GM21717 (cell line): Measurements from ENCODE around the gene CCDC14.
"Not testable (repeated sequence)": the region's sequence is repeated elsewhere in the genome, so short reads cannot be mapped to it uniquely, and the experiment has no call there.

Experiments used
- ATAC-seq: cut with Tn5 transposase; IDR thresholded peaks from one replicate; pipeline ENCODE4 v1.9.1; 2021; ENCODE audit warnings: mild to moderate bottlenecking, moderate library complexity; ENCODE audit not compliant: unreplicated experiment

The CCDC14 gene

DNA sequence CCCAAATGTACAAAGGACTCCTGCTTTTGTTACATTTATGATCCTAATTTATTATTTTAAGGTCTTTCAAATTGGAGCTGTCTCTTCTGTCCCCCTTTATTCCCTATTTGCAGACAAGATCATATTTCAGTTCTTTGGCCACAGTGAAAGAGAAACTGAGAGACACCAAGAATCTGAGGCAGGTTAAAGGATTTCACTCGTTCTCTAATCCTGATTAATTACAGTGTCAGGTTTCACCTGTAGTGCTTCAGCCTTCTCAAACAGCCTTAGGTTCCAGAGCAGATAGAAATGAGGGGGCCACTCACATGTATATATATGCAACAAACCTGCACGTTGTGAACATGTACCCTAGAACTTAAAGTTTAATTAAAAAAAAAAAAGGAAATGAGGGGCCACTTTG, 6.2 kb upstream of the CCDC14 start:
- ATAC-seq, result not testable (repeated sequence)

DNA sequence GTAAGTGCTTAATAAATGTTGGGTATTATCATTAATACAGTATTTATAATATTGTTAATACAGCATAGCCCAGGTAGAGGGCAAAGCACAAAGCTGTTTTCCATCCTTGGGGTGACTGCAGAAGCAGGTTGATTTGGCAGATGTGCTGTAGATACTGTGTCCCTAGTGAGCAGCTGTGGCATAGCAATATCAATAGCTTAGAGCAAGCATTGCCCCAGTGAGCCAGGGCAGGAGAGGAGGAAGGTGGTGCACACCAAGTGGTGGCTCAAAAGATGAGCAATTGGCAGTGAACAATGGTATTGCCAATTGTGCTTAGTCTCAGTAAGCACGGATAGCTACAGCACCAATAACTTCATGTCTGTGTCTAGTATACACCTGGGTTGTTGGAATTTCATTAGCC, 5.8 kb upstream of the CCDC14 start:
- ATAC-seq, result not testable (repeated sequence)

DNA sequence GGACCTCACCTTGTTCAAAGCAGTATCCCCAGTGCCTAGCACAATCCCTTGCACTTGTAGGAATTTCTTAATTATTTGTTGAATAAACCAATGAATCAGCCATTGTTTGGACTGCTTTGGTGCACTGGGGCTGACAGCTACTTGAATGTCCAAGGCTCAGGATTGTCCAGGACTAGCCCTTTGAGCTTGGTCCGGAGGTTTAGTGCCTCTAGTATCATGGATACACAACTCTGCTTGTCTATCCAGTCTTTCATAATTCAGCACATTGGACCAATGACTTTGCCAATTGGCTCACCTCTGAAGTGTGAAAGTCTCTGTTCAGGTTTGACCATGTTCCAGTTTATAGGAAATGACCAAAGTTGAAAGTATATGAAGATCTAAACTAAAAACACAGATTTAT, 3.8 kb upstream of the CCDC14 start:
- ATAC-seq, result not testable (repeated sequence)

DNA sequence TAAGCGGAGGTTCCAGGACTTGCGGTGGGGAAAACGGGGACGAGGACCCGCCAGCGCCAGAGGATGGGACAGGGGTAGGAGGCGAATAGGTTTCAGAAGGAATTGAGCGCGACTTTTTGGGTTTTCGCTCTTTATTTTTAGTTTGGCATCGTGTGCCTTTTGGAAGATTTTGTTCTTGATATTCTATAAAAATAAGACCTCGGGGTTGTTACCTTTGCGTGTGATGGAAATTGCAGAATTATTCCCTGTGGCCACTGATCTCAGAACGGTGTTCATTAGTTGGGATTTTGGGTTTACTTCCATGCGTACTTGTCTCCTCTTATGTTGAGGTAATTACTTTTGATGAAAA, 453 bp upstream of the CCDC14 start:
- ATAC-seq, result no peak

DNA sequence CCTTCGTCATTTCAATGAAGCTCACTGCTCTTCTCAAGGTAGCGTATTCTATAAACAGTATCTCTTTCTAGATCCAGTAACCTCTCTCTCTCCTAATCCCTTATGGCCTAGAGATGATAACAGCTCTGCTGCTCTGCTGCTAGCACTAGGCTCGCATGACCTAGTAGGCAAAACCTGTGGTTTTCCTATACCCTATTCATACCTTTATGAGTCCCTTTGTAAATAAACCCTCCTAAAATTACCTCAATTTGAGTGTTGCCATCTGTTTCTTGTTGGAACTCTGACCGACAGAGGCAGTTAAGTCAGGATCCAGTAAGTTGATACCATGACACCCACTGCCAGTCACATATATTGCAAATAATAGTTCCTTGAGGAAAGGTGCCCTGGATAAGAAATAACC, 7.3 kb downstream of the CCDC14 start:
- no peak for ATAC-seq

DNA sequence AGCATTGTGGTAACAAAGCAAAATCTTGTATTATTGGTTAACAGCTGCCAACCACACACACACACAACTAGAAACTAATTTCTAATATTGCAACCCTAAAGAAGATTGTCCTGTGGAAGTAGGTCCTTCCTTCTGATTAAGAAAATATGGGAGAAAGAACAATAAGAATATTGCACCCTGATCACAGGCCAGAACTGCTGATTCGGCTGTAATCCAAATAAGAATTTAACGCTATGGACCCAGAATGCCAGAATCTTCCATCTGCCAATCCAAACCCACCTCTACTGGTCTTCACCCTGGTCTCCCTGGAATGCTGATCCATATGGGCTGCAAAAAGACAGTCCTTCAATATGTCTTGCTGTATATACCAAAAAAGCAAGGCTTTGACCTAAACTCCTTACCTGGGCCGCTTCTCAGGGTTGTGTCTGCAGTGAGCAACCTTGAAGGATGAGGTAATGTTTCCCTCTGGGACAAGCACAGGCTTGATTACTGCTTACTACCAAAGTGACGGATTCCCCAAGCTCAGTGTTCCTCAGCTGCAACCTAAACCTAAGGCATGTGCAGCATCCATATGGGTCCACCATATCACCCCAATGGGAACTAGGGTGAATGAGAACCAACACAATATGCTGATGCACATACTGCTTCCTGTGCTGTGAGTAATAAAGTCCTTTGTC, 8.0 kb downstream of the CCDC14 start:
- no peak for ATAC-seq

DNA sequence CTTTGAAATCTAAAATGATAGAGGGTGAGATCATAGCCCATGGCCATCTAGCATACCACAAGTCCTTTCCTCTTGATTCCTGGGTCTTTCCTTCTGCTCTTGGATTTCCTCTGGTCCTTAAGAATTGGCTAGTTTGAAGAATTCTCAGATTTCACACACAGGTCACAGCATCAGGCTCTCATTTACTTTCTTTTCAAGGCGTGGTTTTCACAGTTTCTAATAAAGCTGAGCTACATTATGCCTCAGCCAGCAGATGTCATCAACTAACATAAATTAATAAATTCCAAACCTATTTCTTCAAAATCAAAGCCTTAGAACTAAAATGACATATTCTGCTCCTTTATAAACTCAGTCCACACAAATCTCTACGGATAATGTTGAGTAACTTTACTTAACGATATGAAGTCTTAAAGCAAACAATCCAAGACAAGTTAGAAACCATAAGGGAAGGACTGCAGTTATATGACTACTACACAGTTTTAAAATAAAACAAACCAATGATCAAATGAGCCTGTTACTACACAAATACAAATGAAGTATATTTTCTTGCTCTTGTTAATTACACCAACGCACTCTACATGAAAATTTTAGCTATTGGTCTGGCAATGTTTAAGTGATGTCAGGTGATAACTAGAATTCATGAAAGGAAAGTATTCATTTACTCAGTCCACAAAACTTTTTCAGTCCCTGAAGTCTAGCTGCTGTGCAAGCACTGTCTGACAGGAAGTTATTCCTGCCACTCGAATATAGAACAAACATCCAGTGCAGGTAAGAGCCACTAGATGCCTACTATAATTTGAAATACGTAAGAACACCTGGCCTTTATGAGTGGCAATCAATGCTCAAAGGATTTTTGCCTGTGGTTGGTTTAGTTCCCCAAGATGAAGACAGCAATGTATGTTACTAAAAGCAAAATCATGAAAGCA, 9.2 kb downstream of the CCDC14 start:
- ATAC-seq, result no peak

DNA sequence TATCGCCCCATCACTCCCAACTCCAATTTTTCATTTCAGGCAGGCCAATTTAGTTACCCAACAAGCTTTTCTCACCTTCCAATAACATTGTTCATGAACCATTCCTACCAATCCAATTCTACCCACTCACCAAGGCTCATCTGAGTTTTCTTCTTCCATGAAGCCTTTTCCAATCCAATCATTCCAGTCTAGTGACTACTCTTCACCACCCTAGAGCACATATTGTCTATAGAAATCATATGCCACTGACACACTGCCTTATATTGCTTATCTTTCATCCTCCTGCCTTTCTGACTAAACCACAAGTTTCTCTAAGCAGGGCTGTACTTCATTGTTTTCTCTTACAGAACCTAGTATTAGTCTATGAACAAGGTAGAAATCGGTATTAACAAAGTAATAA, 11.4 kb downstream of the CCDC14 start:
- no peak for ATAC-seq

DNA sequence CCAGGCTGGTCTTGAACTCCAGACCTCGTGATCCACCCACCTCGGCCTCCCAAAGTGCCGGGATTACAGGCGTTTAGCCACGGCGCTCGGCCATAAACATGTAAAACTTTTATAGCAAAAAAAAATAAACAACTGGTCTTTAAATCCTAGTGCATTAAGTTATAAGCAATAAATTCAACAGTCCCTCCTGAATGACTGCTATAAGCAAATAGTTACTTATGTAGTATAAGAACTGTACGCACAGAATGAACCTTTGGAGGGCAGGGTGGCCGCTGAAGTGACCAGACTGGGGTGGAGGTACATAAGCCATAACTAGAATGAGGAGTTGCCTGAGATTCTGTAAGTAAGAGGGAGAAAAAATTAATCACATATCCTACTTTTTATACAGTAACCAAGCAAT, 12.6 kb downstream of the CCDC14 start:
- ATAC-seq, result no peak

DNA sequence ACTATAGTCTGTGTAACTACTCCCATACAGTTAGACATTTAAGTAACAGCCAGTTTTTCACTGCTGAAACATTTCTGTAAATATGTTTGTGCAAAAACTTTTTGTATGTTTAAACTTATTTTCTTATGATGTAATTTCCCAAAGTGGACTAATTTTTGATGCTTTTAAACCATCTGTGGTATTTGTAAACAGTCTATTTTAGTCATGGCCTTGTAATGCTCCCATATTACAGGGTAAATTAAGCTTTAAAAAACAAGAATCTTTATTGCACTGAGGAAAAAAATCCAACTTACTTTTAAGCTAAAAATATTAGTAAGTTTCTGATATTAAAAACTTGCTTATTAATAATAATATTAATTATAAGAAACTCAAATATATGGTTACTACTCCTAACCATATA, 13.5 kb downstream of the CCDC14 start:
- no peak for ATAC-seq

DNA sequence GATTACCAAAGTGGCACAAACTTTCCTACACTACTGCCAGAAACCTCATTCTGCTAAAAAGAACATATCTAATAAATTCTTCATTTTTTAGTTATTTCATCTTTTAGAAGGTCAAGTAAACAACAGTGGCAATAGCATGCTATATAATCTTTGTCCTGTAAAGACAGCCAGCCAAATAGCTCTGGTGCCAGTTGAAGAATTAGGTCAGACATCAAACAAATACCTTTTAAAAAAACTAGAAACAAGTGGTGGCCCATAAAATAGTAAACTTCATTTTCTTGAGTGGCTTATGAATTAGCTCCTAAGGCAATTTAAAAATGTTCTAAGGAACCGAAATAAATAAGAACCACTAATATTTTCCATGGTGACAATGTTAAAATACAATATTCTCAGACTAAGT, 19.5 kb downstream of the CCDC14 start:
- no peak for ATAC-seq

DNA sequence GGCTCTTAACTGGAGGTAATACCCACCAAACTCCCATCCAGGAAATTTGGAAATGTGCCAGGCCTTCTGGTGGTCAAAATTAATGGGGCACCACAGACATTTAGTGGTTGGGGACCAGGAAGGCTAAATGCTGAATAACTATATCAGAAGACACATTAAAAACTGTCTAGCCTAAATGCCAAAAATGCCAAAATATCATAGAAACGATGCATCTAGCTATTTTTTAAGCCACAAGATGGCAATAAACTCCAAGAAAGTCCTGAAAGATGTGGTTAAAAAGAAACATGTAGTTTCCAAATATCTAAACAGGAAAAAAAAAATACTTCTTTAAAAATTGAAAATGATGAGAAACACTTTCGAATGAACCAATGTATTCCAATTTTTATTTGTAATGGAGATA, 19.9 kb downstream of the CCDC14 start:
- ATAC-seq, result no peak

DNA sequence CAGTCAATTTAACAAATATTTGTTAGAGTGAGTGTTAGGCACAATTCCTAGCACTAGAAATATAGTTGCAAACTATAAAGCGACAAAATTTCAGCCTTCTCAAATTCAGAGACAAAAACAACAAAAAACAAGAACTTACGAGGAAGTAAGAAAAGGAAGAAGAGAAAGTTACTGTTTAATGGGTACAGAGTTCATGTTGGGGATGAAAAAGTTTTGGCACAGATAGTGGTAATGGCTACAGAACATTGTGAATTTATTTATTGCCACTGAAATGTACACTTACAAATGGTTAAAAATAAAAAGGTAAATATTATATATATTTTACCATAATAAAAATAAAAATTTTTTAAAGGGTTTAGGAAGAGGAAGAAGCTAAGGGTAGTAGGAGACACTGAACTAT, 21.3 kb downstream of the CCDC14 start:
- no peak for ATAC-seq

DNA sequence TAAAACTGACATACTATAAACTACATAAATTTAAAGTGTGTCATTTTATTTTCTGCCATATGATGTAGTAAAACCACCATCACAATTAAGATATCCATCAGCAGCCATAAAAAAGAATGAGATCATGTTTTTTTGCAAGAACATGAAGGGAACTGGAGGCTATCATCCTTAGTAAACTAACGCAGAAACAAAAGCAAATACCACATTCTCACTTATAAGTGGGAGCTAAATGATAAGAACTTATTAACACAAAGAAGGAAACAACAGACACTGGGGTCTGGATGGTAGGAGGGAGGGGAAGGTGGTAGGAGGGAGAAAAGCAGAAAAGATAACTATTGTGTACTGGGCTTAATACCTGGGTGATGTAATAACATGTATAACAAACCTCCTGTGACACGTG, 24.6 kb downstream of the CCDC14 start:
- no peak for ATAC-seq

DNA sequence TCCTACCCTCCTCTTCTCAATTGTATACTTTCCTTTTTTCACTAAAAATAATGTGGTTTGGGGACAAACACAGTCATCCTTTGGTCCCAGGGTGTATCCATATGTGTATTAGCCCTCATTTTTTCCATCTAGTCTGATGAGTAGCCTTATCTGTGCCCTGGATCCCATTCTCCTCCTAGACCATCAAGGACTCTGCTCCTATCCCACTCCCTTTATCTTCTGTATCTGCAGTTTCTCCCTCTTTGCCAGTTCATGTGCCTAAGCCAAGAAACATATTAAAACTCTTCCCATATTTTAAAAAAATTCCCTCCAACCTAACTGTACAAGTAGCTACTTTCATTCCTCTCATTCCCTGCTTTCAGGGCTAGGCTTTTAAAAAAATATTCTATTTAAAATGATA, 25.2 kb downstream of the CCDC14 start:
- ATAC-seq, result no peak

DNA sequence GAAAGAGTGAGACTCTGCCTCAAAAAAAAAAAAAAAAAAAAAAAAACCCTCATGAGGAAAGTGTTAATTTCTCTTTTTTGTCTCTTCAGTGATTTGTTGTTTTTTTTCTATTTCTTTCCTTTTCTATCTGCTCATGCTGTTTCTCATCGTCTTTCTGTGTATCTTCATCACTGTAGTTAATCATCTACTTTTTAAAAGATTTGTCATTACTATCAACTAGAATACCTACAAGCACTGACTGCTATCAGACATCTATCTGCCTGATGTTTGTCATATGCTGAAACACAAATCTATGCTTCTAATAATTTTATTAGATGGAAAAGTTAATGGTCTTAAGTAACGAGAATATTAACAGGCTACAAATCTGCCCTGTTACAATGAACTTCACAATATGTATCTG, 26.8 kb downstream of the CCDC14 start:
- no peak for ATAC-seq

DNA sequence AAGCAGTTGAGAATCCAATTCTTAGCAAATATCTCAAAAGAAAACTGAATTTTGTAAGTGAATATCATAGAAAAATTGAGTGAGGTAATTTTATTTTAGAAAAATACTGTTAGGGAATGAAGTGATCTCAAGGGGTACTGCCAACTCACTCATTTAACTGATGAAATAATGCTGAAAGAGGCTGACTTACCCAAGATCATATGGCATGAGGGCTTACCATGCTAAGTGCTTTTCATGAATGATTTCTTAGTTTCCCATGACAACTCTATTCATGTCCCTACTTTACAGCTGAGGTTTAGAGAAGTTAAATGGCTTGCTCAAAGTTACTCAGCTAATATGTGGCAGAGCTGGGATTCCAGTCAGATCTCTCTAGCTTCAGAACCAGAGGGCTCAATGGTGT, 30.6 kb downstream of the CCDC14 start:
- no peak for ATAC-seq

DNA sequence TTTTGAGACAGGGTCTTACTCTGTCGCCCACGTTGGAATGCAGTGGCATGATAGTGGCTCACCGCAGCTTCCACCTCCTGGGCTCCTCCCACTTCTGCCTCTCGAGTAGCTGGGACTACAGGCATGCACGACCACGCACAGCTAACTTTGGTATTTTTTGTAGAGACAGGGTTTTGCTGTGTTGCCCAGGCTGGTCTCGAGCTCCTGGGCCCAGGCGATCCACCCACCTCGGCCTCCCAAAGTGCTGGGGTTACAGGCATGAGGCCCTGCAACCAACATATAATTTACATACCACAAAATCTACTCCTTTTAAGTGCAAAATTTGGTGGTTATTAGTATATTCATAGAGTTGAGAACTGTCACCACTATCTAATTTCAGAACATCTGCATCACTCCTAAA, 31.7 kb downstream of the CCDC14 start:
- no peak for ATAC-seq

DNA sequence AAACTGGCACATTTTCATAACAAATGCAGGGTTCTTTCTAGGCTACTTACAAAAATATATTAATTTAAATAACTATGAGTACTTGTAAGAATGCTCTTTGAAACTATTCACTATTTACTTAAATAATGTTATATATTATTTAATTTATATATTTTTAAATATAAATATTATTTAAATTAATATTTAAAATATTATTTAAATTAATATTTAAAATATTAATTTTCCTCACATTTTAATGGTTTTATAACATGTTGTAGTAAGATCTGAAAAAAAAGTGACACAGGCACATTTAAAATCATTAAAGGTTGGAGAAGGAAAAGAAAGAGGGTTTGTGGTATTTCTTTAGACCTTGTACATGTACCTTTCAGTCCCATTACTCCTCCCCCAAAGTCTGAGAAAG, 34.6 kb downstream of the CCDC14 start:
- ATAC-seq, result no peak

DNA sequence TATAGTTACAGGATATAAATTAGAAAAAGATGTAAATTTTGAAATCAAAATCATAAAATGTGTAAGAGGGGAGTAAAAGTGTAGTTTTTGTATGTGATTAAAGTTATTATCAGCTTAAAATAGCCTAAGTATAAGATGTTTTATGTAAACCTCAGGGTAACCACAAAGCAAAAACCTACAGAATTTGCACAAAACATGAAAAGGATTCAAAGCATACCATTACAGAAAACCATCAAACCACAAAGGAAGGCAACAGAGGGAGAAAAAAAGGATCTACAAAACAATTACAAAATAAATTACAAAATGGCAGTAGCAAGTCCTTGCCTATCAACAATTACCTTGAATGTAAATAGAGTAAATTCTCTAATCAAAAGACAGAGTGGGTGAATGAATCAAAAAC, 40.2 kb downstream of the CCDC14 start:
- ATAC-seq, result no peak

DNA sequence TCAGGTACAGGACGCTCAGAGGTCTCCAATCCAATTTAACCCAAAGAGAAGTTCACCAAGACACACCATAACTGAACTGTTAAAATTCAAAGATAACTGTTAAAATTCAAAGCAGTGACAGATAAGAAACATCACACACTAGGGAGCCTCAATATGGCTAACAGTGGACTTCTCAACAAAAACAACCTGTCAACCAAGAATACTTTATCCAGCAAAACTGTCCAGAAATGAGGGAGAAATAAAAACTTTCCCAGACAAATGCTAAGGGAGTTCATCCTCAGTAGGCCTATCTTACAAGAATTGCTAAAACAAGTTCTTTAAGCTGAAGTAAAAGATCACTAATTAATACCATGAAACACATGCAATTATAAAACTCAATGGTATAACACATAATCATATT, 40.6 kb downstream of the CCDC14 start:
- ATAC-seq, result no peak

DNA sequence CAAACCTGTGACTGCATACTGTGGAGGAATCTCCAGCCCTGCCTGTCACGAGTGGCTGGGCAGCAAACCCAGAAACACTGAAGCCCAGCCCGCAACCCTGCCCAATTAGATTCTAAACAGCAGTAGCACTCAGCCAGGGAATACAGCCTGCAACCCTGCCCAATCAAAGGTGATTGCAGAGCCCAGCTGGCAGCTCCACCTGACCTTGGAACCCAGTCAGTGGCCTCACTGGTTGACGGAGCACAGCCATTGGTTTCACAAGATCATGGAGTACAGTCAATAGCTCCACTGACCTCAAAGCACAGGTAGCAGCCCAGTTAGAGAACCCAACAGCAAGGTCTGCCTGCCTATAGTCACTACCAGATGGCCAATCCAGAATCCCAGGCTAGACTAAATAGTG, 41.7 kb downstream of the CCDC14 start:
- ATAC-seq, result no peak

DNA sequence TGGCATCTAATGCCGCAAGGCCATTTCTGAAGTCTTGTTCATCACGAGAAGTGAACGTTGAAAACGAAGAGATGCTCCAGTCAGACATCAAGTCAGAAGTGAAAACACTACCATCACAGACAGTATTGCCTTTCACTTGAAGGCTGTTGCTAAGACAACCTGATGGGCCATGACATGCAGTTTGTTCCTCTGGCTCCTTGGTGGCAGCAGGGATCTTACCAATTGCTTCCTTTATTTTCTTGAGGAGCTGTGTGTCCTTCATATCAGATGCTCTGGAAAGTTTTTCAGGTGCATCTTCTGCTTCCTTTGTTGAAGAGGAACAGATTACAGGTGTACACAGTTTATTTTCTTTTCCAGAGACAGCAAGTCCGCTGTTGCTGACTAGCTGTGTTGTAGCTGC, 46.2 kb downstream of the CCDC14 start:
- no peak for ATAC-seq
